HepG2 (cell line): ENCODE measurements around the gene MT1M. TPM values are rescaled to one million over a fixed set of nuclear protein-coding genes. Genes with fewer than 3 reads are reported as not detected.

Source experiments
- ATAC-seq: fragments of 200-7000 bp; cut with Tn5 transposase; 3 replicates; pipeline ENCODE4 v1.9.1; 2020; ENCODE audit warnings: mild to moderate bottlenecking, moderate library complexity
- BruUV-seq: library from RNA; stranded (reverse); fragments of 400-500 nt; replicated peaks from 2 replicates; lab custom pipeline; 2021; lab: Mats Ljungman, UMichigan
- CTCF ChIA-PET: fragments of 300-600 bp; formaldehyde crosslinking; extraction: SDS; loops from one replicate; lab custom pipeline; 2021; ENCODE audit warnings: low total read pairs, inconsistent platforms, low intra/inter-chr PET ratio; lab: Yijun Ruan, JAX
- POLR2A ChIA-PET: fragments of 350-600 bp; sonication (Branson Sonifier 250); formaldehyde crosslinking; loops from one replicate; lab custom pipeline; 2020; ENCODE audit warnings: antibody characterized with exemption, inconsistent platforms; lab: Yijun Ruan, JAX
- DNase-seq: peaks from one replicate; pipeline ENCODE4 v3.0.0-alpha.2; 2015; ENCODE audit warnings: low spot score
- FAIRE-seq: peaks from 3 replicates; lab custom pipeline; 2011; peaks lifted over from hg19 to GRCh38; lab: Jason Lieb, UNC
- H2AFZ ChIP-seq: one replicate; pipeline ENCODE4 v1.6.1; 2011; ENCODE audit warnings: low read length, inconsistent platforms
- H3K27ac ChIP-seq: fragments of 300-600 bp; 3 replicates; pipeline ENCODE4 v1.8.0; 2011; ENCODE audit warnings: mixed run types, mild to moderate bottlenecking, mixed read lengths, low read length, inconsistent platforms; ENCODE audit not compliant: insufficient read depth; ENCODE audit errors: extremely low read length
- H3K27me3 ChIP-seq, 2 experiments: fragments of 200-600 bp in 1 of 2; 2 replicates in 1 of 2; 3 replicates in 1 of 2; pipeline versions ENCODE4 v1.6.0 to v1.8.0; 2011; ENCODE audit warnings: low read length in 2 of 2, mild to moderate bottlenecking in 2 of 2, moderate library complexity in 2 of 2, inconsistent platforms in 1 of 2; ENCODE audit not compliant: insufficient read depth in 2 of 2, control insufficient read depth in 1 of 2
- H3K36me3 ChIP-seq, 2 experiments: fragments of 200-600 bp in 1 of 2; replicated peaks in 1 of 2; 2 replicates in 1 of 2; 3 replicates in 1 of 2; pipeline versions ENCODE4 v1.5.1 to v1.8.0; 2011; ENCODE audit warnings: low read length in 2 of 2, inconsistent platforms in 1 of 2; ENCODE audit not compliant: insufficient read depth in 2 of 2, control insufficient read depth in 1 of 2
- H3K4me1 ChIP-seq: 2 replicates; pipeline ENCODE4 v1.5.1; 2012; ENCODE audit warnings: low read length, inconsistent platforms; ENCODE audit not compliant: insufficient read depth
- H3K4me2 ChIP-seq: 2 replicates; pipeline ENCODE4 v1.6.0; 2011; ENCODE audit warnings: low read depth, low read length, inconsistent platforms
- H3K4me3 ChIP-seq, 3 experiments: fragments of 200-600 bp in 1 of 3; sonication (generic), shearing (Covaris generic) in 1 of 3; replicated peaks in 1 of 3; 2 replicates each; pipeline ENCODE4 v1.5.1; 2011 to 2016; ENCODE audit warnings: low read length in 3 of 3, inconsistent platforms in 2 of 3, low read depth in 2 of 3, mild to moderate bottlenecking in 2 of 3, control low read depth in 1 of 3, mixed read lengths in 1 of 3; ENCODE audit not compliant: insufficient read depth in 1 of 3
- H3K79me2 ChIP-seq: one replicate; pipeline ENCODE4 v1.6.1; 2011; ENCODE audit warnings: low read length, inconsistent platforms; ENCODE audit not compliant: insufficient read depth
- H3K9ac ChIP-seq: 2 replicates; pipeline ENCODE4 v1.6.0; 2011; ENCODE audit warnings: mild to moderate bottlenecking, low read depth, low read length, inconsistent platforms; ENCODE audit not compliant: insufficient read depth
- H3K9me3 ChIP-seq: 2 replicates; pipeline ENCODE4 v1.5.1; 2012; ENCODE audit warnings: mild to moderate bottlenecking, low read length
- H4K20me1 ChIP-seq: 2 replicates; pipeline ENCODE4 v1.6.0; 2011; ENCODE audit warnings: inconsistent platforms, mild to moderate bottlenecking, low read length, moderate library complexity; ENCODE audit not compliant: insufficient read depth
- ATRX ChIP-seq: sonication (generic); formaldehyde crosslinking; IDR thresholded peaks from 2 replicates; pipeline ENCODE4 v1.4.0; 2020; ENCODE audit warnings: missing genetic modification reagents, borderline replicate concordance
- CEBPZ ChIP-seq: IDR thresholded peaks from 2 replicates; pipeline ENCODE4 v1.6.1; 2012; ENCODE audit warnings: low read length, improper control_type of control experiment
- CENPBD1 ChIP-seq: sonication (generic); formaldehyde crosslinking; IDR thresholded peaks from 2 replicates; pipeline ENCODE4 v1.8.0; 2022; ENCODE audit warnings: missing genetic modification reagents, low read depth, mild to moderate bottlenecking, borderline replicate concordance
- DDIT3 ChIP-seq: sonication (generic); formaldehyde crosslinking; IDR thresholded peaks from 2 replicates; pipeline ENCODE4 v1.4.0; 2020; ENCODE audit warnings: mild to moderate bottlenecking, missing genetic modification reagents
- PCBP2 ChIP-seq: fragments of 200-400 bp; formaldehyde crosslinking; optimal IDR thresholded peaks from 2 replicates; pipeline ENCODE3; 2018; ENCODE audit warnings: low read length, low read depth; ENCODE audit not compliant: poor library complexity, severe bottlenecking
- RELA ChIP-seq: sonication (generic); formaldehyde crosslinking; IDR thresholded peaks from 2 replicates; pipeline ENCODE4 v1.4.0; 2020; ENCODE audit warnings: missing genetic modification reagents
- ZNF3 ChIP-seq: IDR thresholded peaks from 2 replicates; pipeline ENCODE4 v1.7.0; 2017; ENCODE audit warnings: inconsistent platforms
- ZNF616 ChIP-seq: sonication (generic); formaldehyde crosslinking; IDR thresholded peaks from 2 replicates; pipeline ENCODE4 v1.5.0; 2020; ENCODE audit warnings: low read depth, mild to moderate bottlenecking, missing genetic modification reagents
- ZZZ3 ChIP-seq: sonication (generic); formaldehyde crosslinking; IDR thresholded peaks from 2 replicates; pipeline ENCODE4 v1.4.0; 2020; ENCODE audit warnings: missing genetic modification reagents, mild to moderate bottlenecking, borderline replicate concordance
- WGBS: methylation state at CpG from one replicate; pipeline ENCODE4 v1.1.6; 2017; ENCODE audit warnings: low lambda C conversion rate; 5-methylcytosine and 5-hydroxymethylcytosine counted together
- in situ Hi-C: cut with HindIII; loops from 2 replicates; pipeline ENCODE4 v1.10.0; 2017; ENCODE audit warnings: low pct_unique_long_range_greater_than_20kb; ENCODE audit not compliant: extremely low pct_ligation_motif_present
- intact Hi-C: fragments of 100-400 bp; cut with micrococcal nuclease; formaldehyde crosslinking; loops from one replicate; pipeline ENCODE4 v1.10.0; 2022; ENCODE audit not compliant: unreplicated experiment
- polyA plus RNA-seq, 8 experiments: library from polyadenylated mRNA; depleted of rRNA in 3 of 8; stranded (reverse) in 7 of 8; unstranded in 1 of 8; fragments of >200 nt; fragmentation: Illumina TruSeq in 4 of 8; extraction: Trizol in 4 of 8; gene quantifications; 2 replicates each; pipeline versions ENCODE4 v1.2.1 to v1.2.3, GENCODE V29; 2011 to 2016; ENCODE audit warnings: low read depth in 4 of 8, missing spikeins in 1 of 8, mixed read lengths in 1 of 8; ENCODE audit not compliant: insufficient read depth in 1 of 8
- total RNA-seq, 5 experiments: library from RNA; depleted of rRNA; stranded (reverse); fragments of >200 nt; fragmentation: Illumina TruSeq; extraction: Trizol; gene quantifications; 2 replicates each; pipeline ENCODE4 v1.2.3, GENCODE V29; 2016; ENCODE audit warnings: low read depth in 1 of 5

The MT1M gene
- total and polyA plus RNA-seq, 2 of the 13 experiments (the other 11 are each of a cell fraction or from before 2014, with no cell fraction given): 4.6 TPM; not detected in 1

- POLR2A ChIA-PET: no interaction called here
- no TSS peak for BruUV-seq
- H3K4me2 ChIP-seq: no peak overlapping the region
- no peak for FAIRE-seq
- CTCF ChIA-PET: interaction anchor here (3.8 kb wide), 1 partner anchor 26 kb away, joined by 36 read pairs; no protein-coding TSS in a partner anchor
- peaks cover 0 to 30% of the 10 kb centered on the region in 2 experiments; a peak in 3 of 5 replicates for H3K27me3 ChIP-seq
- no peak overlapping the region for H3K4me3 ChIP-seq
- no peak overlapping the region for H3K9ac ChIP-seq
- WGBS: 74% methylated on average over 27 of the region's 32 CpGs
- H3K9me3 ChIP-seq: no peaks in the 10 kb centered on the region
- H4K20me1 ChIP-seq: no peaks in the 10 kb centered on the region
- no peak for DNase-seq
- H3K36me3 ChIP-seq: no peaks in the 10 kb centered on the region
- ATAC-seq: no peak
- H2AFZ ChIP-seq: no peak overlapping the region
- H3K27ac ChIP-seq: no peak overlapping the region
- peaks cover 10% of the 10 kb centered on the region for H3K4me1 ChIP-seq
- intact Hi-C loops: no loop called here
- TF ChIP-seq ZNF3 (CRISPR knock-in tag): no peak
- TF ChIP-seq PCBP2: no peak
- no peak for TF ChIP-seq ZNF616 (CRISPR knock-in tag)
- no peak for TF ChIP-seq ATRX (CRISPR knock-in tag)
- no peak for TF ChIP-seq CEBPZ
- no peak for TF ChIP-seq DDIT3 (CRISPR knock-in tag)
- TF ChIP-seq ZZZ3 (CRISPR knock-in tag): no peak
- TF ChIP-seq RELA: no peak
- no peak for TF ChIP-seq CENPBD1
- TF ChIP-seq, all 625 proteins: peak for 0
- in situ Hi-C loops: no loop called here
- H3K79me2 ChIP-seq: no peaks in the 10 kb centered on the region
These were observed 43.3 kb downstream of the MT1M start for GRCh38 chr16:56675685-56676210.
